ENCODE measurements around the gene ABCA4. TPM values are rescaled to one million over a fixed set of nuclear protein-coding genes. Genes with fewer than 3 reads are reported as not detected.

Gene ABCA4
- total RNA-seq, 4 donors from 2014 or later, result 2.1 to 7.5 (median 5.0) TPM

- H3K9me3 ChIP-seq, result no peaks in the 10 kb centered on the region
- no peak overlapping the region for H3K27ac ChIP-seq
- H3K4me3 ChIP-seq, result no peak overlapping the region
- TF ChIP-seq POLR2A (IDR thresholded peaks at IDR 0.05), result no peak
- TF ChIP-seq, protein P1, sequence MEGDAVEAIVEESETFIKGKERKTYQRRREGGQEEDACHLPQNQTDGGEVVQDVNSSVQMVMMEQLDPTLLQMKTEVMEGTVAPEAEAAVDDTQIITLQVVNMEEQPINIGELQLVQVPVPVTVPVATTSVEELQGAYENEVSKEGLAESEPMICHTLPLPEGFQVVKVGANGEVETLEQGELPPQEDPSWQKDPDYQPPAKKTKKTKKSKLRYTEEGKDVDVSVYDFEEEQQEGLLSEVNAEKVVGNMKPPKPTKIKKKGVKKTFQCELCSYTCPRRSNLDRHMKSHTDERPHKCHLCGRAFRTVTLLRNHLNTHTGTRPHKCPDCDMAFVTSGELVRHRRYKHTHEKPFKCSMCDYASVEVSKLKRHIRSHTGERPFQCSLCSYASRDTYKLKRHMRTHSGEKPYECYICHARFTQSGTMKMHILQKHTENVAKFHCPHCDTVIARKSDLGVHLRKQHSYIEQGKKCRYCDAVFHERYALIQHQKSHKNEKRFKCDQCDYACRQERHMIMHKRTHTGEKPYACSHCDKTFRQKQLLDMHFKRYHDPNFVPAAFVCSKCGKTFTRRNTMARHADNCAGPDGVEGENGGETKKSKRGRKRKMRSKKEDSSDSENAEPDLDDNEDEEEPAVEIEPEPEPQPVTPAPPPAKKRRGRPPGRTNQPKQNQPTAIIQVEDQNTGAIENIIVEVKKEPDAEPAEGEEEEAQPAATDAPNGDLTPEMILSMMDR (IDR thresholded peaks at IDR 0.05), result no peak
- H3K36me3 ChIP-seq, result no peaks in the 10 kb centered on the region
- no peak for DNase-seq
- H3K4me1 ChIP-seq, result peaks cover 0 to 18% (median 0%) of the 10 kb centered on the region in 4 donors
- H3K27me3 ChIP-seq, result no peaks in the 10 kb centered on the region
These were observed 22.3 kb downstream of the ABCA4 start for GRCh38 chr1:94098585-94099111.

- no peaks in the 10 kb centered on the region for H3K27me3 ChIP-seq
- TF ChIP-seq, protein P1 (IDR thresholded peaks at IDR 0.05), result no peak
- no peak for TF ChIP-seq POLR2A (IDR thresholded peaks at IDR 0.05)
- DNase-seq, result no peak
- H3K36me3 ChIP-seq, result no peaks in the 10 kb centered on the region
- peak overlapping the region; percentile 26 to 82 (median 40) for H3K27ac ChIP-seq
- H3K4me3 ChIP-seq, result no peak overlapping the region
- H3K4me1 ChIP-seq, result peaks cover 0 to 21% (median 0%) of the 10 kb centered on the region in 4 donors
- no peaks in the 10 kb centered on the region for H3K9me3 ChIP-seq
These were observed 24.0 kb downstream of the ABCA4 start for GRCh38 chr1:94096797-94097549.

GRCh38 chr1:94095744-94096469 lies 25.0 kb downstream of the ABCA4 start:
- Histone ChIP-seq H3K27ac (peak overlapping the region; percentile 26 to 82 (median 40)), H3K36me3 (no peaks in the 10 kb centered on the region), H3K4me3 (no peak overlapping the region), H3K9me3 (no peaks in the 10 kb centered on the region), H3K4me1 (peaks cover 0 to 21% (median 0%) of the 10 kb centered on the region in 4 donors), H3K27me3 (no peaks in the 10 kb centered on the region)
- TF ChIP-seq POLR2A (IDR thresholded peaks at IDR 0.05), result no peak
- TF ChIP-seq, protein P1 (IDR thresholded peaks at IDR 0.05), result no peak
- DNase-seq, result no peak

DNA sequence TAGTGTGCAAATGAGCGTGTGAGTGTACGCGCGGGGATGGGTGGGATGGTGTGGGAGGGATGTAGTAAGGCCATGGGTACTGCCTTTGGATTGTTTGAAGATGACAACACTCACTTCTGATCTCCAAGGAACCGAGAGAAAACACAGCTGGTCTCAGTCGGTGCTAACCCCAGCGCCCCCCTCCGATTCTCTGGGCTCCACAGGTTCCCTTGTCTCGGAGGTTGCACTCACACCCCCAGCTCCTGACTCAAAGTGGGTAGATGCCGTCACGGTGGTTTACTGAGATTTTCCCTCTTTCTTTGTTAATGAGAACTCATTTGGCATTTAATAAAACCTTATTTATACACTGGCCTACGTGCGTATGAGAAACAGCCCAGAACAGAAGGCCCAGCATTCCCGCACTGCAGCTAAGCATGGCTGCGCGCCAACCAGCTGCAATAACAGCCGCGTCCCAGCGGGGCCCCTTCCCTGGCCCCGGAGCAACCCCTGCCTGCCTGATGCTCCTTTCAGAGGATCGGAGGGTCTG lies 25.8 kb downstream of the ABCA4 start:
- no peaks in the 10 kb centered on the region for H3K27me3 ChIP-seq
- H3K4me1 ChIP-seq, result peaks cover 0 to 21% (median 0%) of the 10 kb centered on the region in 4 donors
- H3K36me3 ChIP-seq, result no peaks in the 10 kb centered on the region
- no peaks in the 10 kb centered on the region for H3K9me3 ChIP-seq
- DNase-seq, result peak in 2 of 3 donors; percentile 61 to 65
- TF ChIP-seq, protein P1 (IDR thresholded peaks at IDR 0.05), result no peak
- no peak for TF ChIP-seq POLR2A (IDR thresholded peaks at IDR 0.05)
- H3K27ac ChIP-seq, result peak overlapping the region; percentile 42 to 82 (median 58)
- no peak overlapping the region for H3K4me3 ChIP-seq

GRCh38 chr1:94094469-94095111 lies 26.4 kb downstream of the ABCA4 start:
- Histone ChIP-seq H3K27me3 (no peaks in the 10 kb centered on the region), H3K4me3 (no peak overlapping the region), H3K4me1 (peaks cover 0 to 21% (median 0%) of the 10 kb centered on the region in 4 donors), H3K27ac (peak overlapping the region; percentile 42 to 82 (median 58)), H3K36me3 (no peaks in the 10 kb centered on the region), H3K9me3 (no peaks in the 10 kb centered on the region)
- DNase-seq, result peak in 1 of 3 donors; percentile 61
- TF ChIP-seq, protein P1 (IDR thresholded peaks at IDR 0.05), result no peak
- no peak for TF ChIP-seq POLR2A (IDR thresholded peaks at IDR 0.05)

Measured in Peyer's patch (tissue), 4 donors.